HG03196 (cell line): ENCODE measurements around the gene MEF2D.
A peak's percentile ranks its signal among the peaks of the same experiment; 100 is the strongest.

Source experiments
- ATAC-seq: cut with Tn5 transposase; IDR thresholded peaks from one replicate; pipeline ENCODE4 v1.9.1; 2021; ENCODE audit not compliant: unreplicated experiment

MEF2D gene

DNA sequence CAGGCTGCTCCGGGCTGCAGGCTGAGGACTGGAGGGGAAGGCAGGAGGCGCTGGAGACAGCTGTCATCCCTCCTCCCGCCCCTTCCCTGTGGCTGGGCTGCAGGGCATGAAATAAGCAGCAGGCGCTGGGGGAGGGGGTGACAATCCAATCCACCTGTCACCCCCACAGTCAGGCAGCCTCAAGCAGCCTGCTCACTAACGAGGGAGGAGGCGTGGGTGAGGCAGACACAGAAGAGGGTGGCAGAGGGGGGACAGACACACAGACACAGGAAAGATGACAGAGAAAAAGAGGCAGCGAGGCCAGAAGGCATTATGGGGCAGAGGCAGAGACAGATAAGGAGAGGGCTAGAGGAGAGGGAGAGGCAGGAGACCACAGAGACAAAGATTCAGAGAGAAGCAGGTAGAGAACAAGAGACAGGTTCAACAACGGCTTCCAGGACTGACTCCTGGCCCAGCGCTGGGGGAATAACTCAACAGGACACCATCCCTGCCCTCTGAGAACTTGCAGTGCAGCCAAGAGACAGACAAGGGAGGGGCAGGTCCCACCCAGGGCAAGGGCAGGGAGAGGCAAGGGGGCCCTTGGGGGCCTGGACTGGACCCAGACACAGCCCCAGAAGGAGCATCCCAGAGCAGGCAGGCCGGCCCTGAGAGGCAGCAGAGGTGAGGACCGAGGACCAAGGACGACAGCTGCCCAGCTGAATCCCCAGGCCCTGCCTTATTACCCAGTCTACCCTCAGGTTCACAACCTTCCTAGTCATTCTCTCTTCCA, 11.2 kb downstream of the MEF2D start:
- ATAC-seq, result no peak

DNA sequence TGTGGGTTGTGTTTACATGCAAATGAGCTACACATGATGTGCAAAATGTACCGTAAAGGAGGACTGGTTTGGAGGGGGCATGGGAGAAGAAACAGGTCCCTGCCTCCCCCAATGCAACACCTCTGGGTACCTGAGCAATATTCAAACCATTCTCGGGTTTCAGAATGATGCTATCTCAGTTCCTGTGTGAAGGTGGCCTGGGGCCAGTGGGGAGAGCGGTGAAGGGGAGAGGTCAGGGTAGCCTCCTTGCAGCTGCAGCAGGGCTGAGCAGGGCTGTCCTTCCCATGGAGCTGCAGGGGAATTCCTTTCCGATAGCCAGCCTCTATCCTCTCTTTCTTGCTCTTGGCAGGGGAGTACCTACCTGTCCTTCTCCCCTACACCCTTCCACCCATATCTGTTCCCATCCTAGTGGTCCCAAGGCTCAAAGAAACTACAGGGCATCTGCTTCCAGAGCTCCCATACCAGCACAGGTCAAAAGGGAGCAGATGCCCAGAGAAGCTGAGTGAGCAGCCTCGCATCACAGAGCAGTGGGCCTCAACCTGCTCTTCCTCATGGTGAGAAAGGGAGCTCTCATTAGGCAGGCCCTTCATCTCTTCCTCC, 11.9 kb downstream of the MEF2D start:
- peak; percentile 51 for ATAC-seq

DNA sequence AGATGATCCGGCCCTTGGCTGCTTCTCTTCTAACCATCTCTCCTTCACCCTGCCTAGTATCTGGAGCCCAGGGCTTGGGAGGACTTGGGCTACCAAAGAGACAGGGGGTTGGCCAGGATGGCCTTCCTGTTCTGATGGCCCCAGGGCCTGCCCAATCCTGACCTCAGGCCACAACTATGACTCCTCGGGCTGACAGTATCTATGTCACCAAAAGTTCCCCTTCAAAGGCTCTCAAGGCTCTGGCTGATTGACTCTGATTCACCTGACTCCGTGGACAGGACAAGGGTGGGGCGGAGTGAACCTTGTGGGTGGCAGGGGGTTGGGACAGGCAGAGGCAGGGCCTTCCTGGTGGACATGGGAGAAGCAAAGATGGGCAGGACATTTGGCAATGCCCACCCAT, 12.7 kb downstream of the MEF2D start:
- no peak for ATAC-seq

DNA sequence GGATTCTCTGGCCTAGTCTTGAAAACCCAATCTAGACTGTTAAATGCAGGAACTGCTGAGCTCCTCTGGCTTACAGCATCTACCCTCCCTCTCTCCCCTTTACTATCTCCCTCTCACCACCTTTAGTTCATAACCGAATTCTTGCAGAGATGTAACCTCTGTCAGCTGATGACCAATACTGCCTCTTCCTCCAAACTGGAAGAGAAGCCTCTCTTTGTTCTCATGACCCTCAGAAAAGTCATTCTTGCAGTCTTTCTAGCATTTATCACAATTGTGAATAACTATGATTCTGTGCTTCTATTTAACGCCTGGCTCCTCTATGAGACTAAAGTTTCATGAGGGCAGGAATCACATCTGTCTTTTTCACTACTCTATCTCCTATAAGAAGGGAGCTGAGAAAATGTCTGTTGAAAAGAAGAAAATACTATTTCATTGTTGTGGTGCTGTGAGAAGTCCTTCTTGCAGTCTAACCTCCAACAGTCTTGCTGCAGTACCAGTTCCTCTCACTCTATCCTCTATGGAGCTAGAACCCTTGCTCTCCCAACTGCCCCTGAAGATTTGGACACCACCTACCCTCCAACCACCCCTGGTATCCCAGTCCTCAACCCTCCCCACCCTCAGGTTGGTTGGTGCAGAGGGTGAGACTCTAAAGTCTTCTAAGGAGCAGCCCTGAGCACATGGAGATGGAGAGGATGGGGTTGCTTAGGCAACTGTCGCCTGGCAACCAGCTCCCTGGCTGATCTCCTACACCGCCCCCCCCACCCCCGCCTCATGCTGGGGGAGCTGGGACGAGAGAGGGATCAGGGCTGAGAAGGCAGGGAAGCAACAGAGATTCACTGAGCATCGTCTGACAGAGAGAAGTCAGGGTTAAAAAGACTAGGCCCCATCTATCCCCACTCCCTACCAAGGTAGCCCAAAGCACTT, 13.9 kb downstream of the MEF2D start:
- no peak for ATAC-seq

DNA sequence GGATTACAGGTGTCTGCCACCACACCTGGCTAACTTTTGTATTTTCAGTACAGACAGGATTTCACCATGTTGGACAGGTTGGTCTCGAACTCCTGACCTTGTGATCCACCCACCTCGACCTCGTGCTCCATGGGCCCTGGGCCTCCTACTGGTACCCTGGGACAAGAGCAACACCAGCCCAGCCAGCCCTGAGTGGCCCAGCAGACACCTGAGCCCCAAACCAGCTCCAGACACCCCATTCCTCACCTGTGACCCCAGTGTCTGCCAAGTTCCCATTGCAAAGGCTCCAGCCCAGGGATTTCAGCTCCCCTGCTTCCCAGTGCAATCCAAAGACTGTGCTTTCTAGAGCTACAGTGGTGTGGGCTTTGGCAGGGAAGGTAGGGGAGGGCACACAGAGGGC, 14.6 kb downstream of the MEF2D start:
- ATAC-seq, result no peak

DNA sequence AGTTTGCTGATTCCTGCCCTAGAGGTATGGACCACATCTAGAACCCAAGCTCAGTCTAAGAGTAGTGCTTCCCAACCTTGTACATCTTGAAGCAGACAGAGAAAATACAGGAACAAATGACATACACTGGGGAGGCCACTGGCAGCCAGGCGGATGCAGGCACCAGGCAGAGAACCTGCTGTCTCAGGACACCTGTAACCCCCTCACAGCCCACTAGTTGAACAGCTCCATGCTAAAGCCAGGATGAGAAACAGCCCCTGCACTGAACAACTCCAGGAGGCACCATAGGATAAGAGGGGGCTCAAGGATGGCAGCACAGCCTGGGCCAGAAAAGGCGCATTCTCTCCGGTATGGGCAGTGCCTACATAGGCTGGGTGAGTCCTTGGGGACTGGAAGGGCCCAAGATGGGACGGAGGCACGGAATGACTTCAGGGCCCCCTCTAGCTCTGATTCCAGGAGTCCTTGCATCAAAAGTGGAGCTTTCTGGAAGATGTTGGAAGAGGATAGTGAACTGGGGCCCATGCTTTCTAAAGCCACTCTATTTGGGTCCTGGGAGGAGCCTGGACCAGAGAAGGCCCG, 16.0 kb downstream of the MEF2D start:
- ATAC-seq, result no peak

DNA sequence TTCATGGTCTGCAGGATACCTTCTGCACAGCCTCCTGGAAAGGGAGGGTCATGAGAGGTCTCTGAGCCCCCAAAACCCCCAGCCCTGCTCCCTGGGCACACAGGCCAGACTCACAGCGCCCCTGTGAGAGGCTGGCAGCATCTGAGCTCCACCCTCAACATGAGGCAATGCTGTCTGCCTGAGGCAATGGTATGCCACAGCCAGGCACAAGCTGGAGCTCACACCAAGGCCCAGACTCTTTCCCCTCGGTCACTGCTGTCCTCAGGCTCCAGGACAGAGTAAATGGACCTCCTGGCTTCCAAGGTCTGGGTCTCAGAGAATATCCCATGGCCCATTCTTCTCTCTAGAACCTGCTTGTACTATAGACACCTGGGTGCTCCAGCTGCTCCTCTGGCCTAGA, 17.2 kb downstream of the MEF2D start:
- no peak for ATAC-seq

DNA sequence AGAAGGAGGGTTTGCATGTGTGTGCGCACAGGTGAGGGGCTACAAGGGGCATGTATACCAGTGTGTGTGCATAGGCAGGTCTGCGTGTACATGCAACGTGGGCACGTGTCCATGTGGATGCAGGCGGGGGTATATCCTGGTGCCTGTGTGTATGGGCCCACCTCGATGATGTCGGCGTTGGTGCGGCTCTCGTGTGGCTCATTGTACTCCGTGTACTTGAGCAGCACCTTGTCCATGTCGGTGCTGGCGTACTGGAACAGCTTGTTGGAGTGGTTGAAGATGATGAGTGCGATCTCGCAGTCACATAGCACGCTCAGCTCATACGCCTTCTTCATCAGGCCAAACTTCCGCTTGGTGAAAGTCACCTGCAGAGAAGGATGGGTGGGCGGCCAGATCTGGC, 18.3 kb downstream of the MEF2D start:
- ATAC-seq, result no peak

DNA sequence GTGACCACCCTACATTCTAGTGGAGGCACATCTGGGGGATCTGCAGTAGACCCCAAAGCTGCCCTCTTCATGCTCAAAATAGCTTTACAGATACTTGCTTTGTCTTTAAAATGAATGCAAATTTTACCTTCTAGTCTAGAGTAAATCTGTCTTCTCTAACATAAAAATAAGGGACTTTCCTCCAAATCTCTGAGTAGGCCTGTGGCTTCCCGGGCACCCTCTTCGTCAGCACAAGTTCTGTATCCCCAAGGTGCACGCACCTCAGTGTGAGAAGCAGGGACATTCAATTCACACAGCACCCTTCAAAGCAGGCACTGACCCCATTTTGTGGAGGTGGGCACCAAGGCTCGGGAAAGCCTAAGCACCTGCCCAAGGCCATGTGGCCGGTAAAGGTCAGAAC, 19.0 kb downstream of the MEF2D start:
- no peak for ATAC-seq

DNA sequence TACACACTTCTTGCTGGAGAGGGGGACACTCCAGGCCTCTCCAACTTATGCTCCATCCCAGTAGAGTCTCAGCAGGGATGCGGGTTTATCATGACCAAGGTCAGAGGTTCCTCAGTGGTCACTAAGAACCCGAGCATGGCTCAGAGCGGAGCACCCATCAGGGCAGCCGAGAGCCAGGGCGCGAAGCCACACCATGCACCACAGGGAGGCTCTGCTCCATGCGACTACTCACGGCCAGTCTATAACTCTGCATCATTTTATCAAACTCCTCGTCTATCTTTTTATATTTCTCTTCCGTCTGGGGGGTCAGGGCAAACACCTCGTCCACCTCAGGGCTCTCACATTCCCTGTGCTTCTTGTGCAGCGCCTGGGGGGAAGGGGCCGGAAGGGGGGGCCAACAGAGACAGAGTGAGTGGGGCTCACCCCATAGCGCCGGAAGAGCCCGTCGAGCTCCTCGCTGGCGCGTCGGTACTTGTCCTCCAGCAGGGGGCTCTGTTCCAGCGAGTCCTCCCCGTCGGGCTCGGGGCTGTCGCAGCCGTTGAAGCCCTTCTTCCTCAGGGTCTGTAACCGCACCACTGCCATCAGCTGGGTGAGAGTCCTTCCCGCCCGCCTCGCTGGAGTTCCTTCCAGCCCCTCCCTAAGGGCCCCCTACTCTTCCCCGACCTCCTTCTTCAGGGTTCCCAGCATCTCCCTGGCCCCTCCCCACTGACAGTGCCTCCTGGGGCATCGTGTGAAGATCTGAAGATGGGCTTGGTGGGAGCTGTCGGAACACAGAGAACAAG, 20.0 kb downstream of the MEF2D start:
- no peak for ATAC-seq

DNA sequence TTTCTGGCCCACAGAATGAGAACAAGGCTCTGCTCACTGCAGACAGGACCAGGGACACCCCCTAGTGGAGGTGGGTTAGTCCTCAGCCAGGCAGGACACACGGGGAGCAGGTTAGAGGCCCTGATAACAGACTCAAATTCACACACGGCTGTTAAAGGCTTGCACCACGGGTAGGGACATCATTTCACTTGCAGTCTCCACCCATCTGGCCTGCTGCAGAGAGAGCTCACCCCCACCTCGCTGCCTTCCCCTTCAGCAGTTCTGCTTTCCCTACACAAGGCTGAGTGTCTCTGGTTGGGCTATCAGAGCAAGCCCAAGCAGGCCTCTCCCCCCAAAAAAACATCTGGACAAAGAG, 20.6 kb downstream of the MEF2D start:
- ATAC-seq, result no peak

DNA sequence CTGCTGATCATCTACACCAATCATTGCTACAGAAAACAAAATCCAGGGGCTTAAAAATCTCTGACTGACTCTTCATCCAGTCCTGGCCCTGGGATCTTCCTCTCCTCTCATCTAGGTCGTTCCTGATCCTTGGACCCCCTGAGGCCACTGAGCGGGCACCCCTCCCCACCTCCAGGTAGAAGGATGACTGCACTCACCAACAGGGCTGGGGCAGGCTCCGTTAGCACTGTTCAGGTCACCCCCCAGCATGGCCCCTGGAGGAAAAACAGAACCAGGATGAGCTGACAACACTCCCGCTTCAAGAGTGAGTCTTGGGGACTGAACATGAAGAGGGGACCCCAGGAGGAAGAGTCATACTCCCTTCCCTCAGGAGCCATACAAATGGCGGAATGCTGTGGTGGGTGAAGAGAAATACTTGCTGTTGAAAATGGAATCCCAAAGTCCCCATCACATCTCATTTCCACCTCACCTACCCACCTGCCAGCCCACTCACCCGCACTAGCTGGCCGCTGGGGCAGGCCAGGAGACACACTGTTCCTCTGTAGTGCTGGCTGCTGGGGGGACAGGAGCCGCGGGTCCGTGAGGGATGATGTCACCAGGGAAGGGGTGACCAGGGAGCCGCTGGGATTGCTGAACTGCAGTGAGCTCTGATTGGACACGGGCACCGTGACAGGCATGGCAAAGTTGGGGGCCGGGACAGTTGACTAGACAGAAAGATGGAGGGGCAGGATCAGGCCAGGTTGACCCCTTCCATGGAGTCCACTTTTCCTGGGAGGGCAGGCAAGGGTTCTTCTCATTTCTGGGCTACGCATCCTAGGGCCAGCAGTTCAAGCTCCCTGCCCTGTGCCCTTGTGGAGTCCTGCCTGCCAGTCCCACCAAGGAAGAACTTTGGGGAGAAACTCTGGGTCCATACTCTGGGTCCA, 21.2 kb downstream of the MEF2D start:
- ATAC-seq, result no peak

DNA sequence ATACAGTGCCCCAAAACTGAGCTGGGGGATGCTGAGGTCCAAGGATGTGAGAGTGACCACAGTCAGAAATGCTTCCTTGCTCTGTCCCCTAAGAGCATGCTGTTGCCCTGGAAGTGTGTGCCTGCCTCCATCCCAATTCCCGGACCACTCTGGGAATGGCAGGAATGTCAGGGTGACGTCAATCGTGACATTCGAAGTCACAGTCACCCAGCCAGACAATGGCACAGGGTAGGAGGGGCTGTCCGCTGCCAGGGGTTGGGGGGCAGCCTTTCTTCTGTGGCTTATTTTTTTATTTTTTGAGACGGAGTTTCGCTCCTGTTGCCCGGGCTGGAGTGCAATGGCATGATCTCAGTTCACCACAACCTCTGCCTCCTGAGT, 22.3 kb downstream of the MEF2D start:
- ATAC-seq, result no peak

DNA sequence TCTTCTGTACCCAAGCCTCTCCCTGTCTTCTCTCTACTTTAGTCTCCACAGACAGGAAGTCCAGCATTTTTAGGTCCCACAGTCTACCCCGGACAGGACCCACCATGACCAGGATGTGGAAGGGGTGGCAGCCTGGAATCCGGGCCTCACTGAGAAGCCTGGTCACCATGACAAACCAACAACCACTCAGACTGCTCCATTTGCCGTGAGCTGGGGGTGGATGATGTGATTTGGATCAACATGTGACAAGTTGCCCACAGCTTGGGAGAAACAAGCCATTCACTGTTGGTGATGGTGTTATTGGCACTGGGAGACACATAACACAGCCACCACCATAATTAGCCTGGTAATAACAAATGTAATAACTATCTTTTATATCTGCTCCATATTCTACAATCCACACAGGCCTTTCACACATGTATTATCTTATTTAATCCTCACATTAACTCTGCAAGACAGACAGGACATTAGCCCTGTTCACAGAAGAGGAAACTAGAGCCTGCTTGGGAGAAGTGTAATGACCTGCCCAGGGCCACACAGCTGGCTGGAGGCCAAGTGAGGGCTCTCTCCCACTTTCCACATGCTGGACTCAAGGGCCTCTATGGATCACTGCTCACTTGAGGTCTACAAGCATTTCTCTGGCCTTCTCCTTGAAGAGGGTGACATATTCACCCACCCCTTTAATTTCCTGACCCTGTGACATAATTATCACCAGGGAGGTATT, 22.9 kb downstream of the MEF2D start:
- no peak for ATAC-seq

DNA sequence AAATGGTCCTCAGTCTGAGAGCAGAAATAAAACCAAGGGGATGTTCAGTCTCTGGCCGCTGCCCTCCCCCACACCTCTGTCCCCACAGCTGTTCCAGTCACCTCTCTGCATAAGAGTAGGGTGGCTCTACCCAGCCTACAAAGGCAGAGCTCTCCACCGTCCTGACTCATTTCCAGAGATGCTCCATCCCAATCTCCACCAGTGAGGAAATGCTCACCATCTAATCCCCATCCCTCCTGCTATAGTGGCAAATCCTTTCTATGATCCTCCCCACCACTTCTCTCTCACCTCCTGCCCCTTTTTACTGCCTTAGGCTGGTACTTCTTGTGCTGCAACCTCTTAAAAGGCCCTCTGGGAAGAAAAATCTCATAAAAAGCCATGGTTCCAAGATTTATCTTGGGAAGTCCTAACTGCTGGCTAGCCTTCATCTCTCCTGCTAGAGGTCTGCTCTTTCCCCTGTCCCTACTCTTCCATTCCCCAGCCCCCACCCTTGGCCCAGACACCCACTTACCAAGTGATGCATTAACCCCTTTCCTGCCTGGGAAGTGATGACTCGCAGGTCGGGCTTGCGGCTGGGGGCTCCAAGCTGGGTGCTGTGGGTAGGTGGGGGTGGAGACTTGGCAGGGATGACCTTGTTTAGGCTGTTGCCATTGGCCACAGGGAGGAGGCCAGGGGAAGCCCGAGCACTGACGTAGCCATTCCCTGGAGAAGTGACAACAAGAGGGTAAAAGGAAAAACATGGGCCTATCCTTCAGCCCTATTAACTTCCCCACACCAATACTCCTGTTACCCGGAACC, 23.9 kb downstream of the MEF2D start:
- ATAC-seq, result no peak

DNA sequence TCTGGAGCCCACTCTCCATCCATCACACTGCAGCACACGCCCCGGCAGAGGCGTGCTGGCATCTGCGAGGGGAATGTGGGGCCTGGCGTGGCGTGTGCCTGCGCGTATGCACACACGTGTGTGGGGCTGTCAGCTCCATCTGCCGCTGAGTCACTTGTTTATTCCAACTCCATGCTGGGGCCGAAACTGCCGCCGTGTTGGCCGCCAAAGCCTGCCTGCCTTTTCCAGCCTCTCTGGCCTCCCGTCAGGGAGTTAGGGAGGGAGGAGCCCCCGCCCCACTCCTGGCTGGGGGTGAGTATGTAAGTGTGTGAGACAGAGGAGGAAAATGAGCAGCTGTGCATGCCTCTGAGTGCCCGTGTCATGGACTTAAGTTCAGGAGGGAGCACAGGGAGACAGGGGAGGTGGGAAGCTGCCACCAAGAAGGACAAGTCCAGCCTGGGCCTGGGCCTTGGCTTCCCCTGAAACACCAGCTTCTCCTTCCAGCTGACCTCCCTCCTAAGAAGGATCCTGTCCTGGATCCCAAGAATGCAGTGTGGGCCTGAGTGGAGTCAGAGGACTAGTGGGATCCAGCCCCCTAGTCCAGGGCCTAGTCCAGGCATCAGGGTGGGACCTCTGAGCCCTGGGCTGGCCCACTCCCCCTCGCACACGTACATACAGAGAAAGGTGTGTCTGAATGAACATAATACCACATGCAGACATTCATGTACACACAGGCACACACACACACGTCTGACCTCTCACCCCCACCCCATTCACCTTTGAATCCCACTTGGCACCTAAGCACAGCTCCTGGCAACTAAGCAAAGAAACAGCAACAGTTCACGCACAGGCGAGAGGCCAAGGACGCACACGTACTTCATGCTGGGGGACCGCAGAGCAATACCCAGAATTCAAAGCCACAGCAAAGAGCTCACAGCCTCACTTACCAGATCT, 24.7 kb downstream of the MEF2D start:
- no peak for ATAC-seq

DNA sequence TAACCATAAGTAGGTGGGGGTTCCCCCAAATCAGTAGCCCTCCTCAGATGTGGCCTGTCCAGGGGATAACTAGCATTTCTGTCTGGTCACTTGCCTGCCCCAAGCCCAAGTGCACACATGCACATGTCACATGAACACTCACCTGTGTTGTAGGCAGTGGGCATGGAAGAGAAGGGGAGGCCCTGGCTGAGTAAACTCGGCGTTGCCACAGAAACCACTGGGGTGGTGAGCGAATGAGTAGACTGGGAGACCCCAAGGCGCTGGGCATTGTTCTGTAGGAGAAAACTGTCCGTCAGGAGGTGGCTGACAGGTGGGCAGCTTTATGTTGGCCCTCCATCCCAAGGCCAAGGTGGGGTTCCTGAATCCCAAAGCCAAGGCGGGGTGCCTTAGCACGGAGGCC, 25.6 kb downstream of the MEF2D start:
- ATAC-seq, result no peak
